A549 (cell line): ENCODE measurements around the gene KLF3. TPM values are rescaled to one million over a fixed set of nuclear protein-coding genes. Genes with fewer than 3 reads are reported as not detected.
A peak's percentile ranks its signal among the peaks of the same experiment; 100 is the strongest.

Experiments
- ATAC-seq, 2 experiments: fragments of 200-7000 bp in 1 of 2; fragments of >200 bp in 1 of 2; cut with Nextera tagmentation in 1 of 2; cut with Tn5 transposase in 1 of 2; 3 replicates each; pipeline versions ENCODE4 v1.8.0 to v1.9.1; 2018 to 2020; ENCODE audit warnings: mild to moderate bottlenecking in 1 of 2, moderate library complexity in 1 of 2
- CTCF ChIA-PET: fragments of 300-600 bp; sonication (Branson Sonifier 250); formaldehyde crosslinking; extraction: SDS; loops from one replicate; lab custom pipeline; 2021; ENCODE audit warnings: antibody characterized with exemption, inconsistent platforms; lab: Yijun Ruan, JAX
- POLR2A ChIA-PET: fragments of 350-600 bp; formaldehyde crosslinking; extraction: SDS; loops from one replicate; lab custom pipeline; 2021; ENCODE audit warnings: antibody characterized with exemption, inconsistent platforms; lab: Yijun Ruan, JAX
- DNase-seq, 2 experiments: peaks; one replicate each; pipeline versions ENCODE4 v3.0.0 to v3.0.0-alpha.2; 2011 to 2016; ENCODE audit warnings: low read depth in 1 of 2, low spot score in 1 of 2
- FAIRE-seq: peaks from 2 replicates; lab custom pipeline; 2011; peaks lifted over from hg19 to GRCh38; lab: Jason Lieb, UNC
- H3K27ac ChIP-seq, 2 experiments: fragments of >200 bp; sonication (Bioruptor Twin); formaldehyde crosslinking; 3 replicates each; pipeline ENCODE4 v1.5.1; 2016 to 2017
- H3K4me1 ChIP-seq: fragments of >200 bp; sonication (Bioruptor Twin); formaldehyde crosslinking; 3 replicates; pipeline ENCODE4 v1.6.1; 2016
- H3K4me2 ChIP-seq: fragments of >200 bp; sonication (Bioruptor Twin); formaldehyde crosslinking; 3 replicates; pipeline ENCODE4 v1.6.1; 2016
- H3K4me3 ChIP-seq: fragments of >200 bp; sonication (Bioruptor Twin); formaldehyde crosslinking; 3 replicates; pipeline ENCODE4 v1.5.1; 2016
- H3K9me3 ChIP-seq: fragments of >200 bp; sonication (Bioruptor Twin); formaldehyde crosslinking; 3 replicates; pipeline ENCODE4 v1.6.1; 2016
- CBX2 ChIP-seq: fragments of 200-600 bp; sonication (generic); IDR thresholded peaks from 2 replicates; pipeline ENCODE4 v1.6.1; 2016; ENCODE audit warnings: low read depth, mild to moderate bottlenecking, borderline replicate concordance
- CBX8 ChIP-seq: fragments of 200-600 bp; sonication (generic); IDR thresholded peaks from 2 replicates; pipeline ENCODE4 v1.6.1; 2016
- CEBPB ChIP-seq, 2 experiments: fragments of >200 bp in 1 of 2; sonication (Bioruptor Twin) in 1 of 2; formaldehyde crosslinking in 1 of 2; IDR thresholded peaks; 2 replicates each; pipeline ENCODE4 v1.6.1; 2012 to 2016
- CHD2 ChIP-seq: fragments of 150-350 bp; IDR thresholded peaks from 2 replicates; pipeline ENCODE4 v1.6.1; 2014; ENCODE audit warnings: low read length; ENCODE audit not compliant: partially characterized antibody
- EHF ChIP-seq: fragments of 250-450 bp; sonication (Bioruptor Pico); IDR thresholded peaks from 2 replicates; pipeline ENCODE4 v1.5.0; 2020; ENCODE audit warnings: mild to moderate bottlenecking
- EP300 ChIP-seq, 2 experiments: fragments of >200 bp; sonication (Bioruptor Twin); formaldehyde crosslinking; IDR thresholded peaks; 2 replicates in 1 of 2; 3 replicates in 1 of 2; pipeline ENCODE4 v1.6.1; 2016 to 2017
- FOSL2 ChIP-seq, 2 experiments: fragments of 450-650 bp in 1 of 2; fragments of >200 bp in 1 of 2; sonication (Bioruptor Twin) in 1 of 2; formaldehyde crosslinking; IDR thresholded peaks; 2 replicates each; pipeline versions ENCODE4 v1.5.0 to v1.6.1; 2016 to 2020; ENCODE audit warnings: mild to moderate bottlenecking in 1 of 2, moderate library complexity in 1 of 2
- FOXS1 ChIP-seq: fragments of 250-450 bp; sonication (Bioruptor Pico); IDR thresholded peaks from 2 replicates; pipeline ENCODE4 v1.5.0; 2020; ENCODE audit warnings: mild to moderate bottlenecking, moderate library complexity
- GATA3 ChIP-seq: IDR thresholded peaks from 2 replicates; pipeline ENCODE4 v1.6.1; 2012; ENCODE audit warnings: borderline replicate concordance
- HOXA7 ChIP-seq: fragments of 250-450 bp; sonication (Bioruptor Pico); IDR thresholded peaks from 2 replicates; pipeline ENCODE4 v1.5.0; 2020; ENCODE audit warnings: mild to moderate bottlenecking, moderate library complexity
- JUN ChIP-seq, 2 experiments: fragments of >200 bp; sonication (Bioruptor Twin); formaldehyde crosslinking; IDR thresholded peaks; 2 replicates in 1 of 2; 3 replicates in 1 of 2; pipeline ENCODE4 v1.6.1; 2016 to 2017
- JUNB ChIP-seq: fragments of >200 bp; sonication (Bioruptor Twin); formaldehyde crosslinking; IDR thresholded peaks from 2 replicates; pipeline ENCODE4 v1.6.1; 2016
- MAFK ChIP-seq: fragments of 450-650 bp; IDR thresholded peaks from 2 replicates; pipeline ENCODE4 v1.6.1; 2014; ENCODE audit not compliant: partially characterized antibody
- MYC ChIP-seq: IDR thresholded peaks from 2 replicates; pipeline ENCODE4 v1.6.1; 2012; ENCODE audit warnings: mild to moderate bottlenecking, inconsistent platforms, low read length, improper control_type of control experiment, borderline replicate concordance
- NFE2L2 ChIP-seq: fragments of 150-350 bp; conservative IDR thresholded peaks from 2 replicates; pipeline ENCODE4 v1.6.1; 2014; ENCODE audit warnings: low read length
- PHF8 ChIP-seq: fragments of 200-600 bp; sonication (generic); IDR thresholded peaks from 2 replicates; pipeline ENCODE4 v1.6.1; 2016; ENCODE audit warnings: low read depth, mild to moderate bottlenecking, antibody characterized with exemption, moderate library complexity, borderline replicate concordance
- POLR2A ChIP-seq: IDR thresholded peaks from 2 replicates; pipeline ENCODE4 v1.6.1; 2012; ENCODE audit warnings: mild to moderate bottlenecking, low read length
- POLR2AphosphoS2 ChIP-seq: conservative IDR thresholded peaks from 2 replicates; pipeline ENCODE4 v1.6.1; 2012; ENCODE audit warnings: low read length, improper control_type of control experiment, inconsistent platforms
- RARB ChIP-seq: fragments of 250-450 bp; sonication (Bioruptor Pico); IDR thresholded peaks from 2 replicates; pipeline ENCODE4 v1.8.0; 2021; ENCODE audit warnings: mild to moderate bottlenecking, moderate library complexity
- RCOR1 ChIP-seq: fragments of 150-350 bp; IDR thresholded peaks from 2 replicates; pipeline ENCODE4 v1.6.1; 2014; ENCODE audit warnings: antibody characterized with exemption, low read length, low read depth
- SMC3 ChIP-seq: fragments of >200 bp; sonication (Bioruptor Twin); formaldehyde crosslinking; IDR thresholded peaks from 3 replicates; pipeline ENCODE4 v1.6.1; 2018; ENCODE audit warnings: inconsistent platforms
- TFCP2L1 ChIP-seq: fragments of 250-450 bp; sonication (Bioruptor Pico); IDR thresholded peaks from 2 replicates; pipeline ENCODE4 v1.5.0; 2021; ENCODE audit warnings: mild to moderate bottlenecking
- ZC3H11A ChIP-seq: fragments of 450-650 bp; IDR thresholded peaks from 2 replicates; pipeline ENCODE4 v1.6.1; 2014; ENCODE audit warnings: antibody characterized with exemption, mild to moderate bottlenecking
- ZSCAN20 ChIP-seq: fragments of 250-450 bp; sonication (Bioruptor Pico); IDR thresholded peaks from 2 replicates; pipeline ENCODE4 v1.8.0; 2022; ENCODE audit warnings: mild to moderate bottlenecking, moderate library complexity
- WGBS: methylation state at CpG from one replicate; pipeline ENCODE4 v1.1.6; 2017; ENCODE audit errors: missing lambda C conversion rate; 5-methylcytosine and 5-hydroxymethylcytosine counted together
- polyA plus RNA-seq, 4 experiments: library from polyadenylated mRNA; depleted of rRNA in 3 of 4; stranded (reverse); fragments of >200 nt; fragmentation: RNase III in 1 of 4; extraction: RNeasy Plus Mini Kit Qiagen cat#74134 plus additional on column Dnase treatment in 1 of 4; gene quantifications; 2 replicates in 3 of 4; 3 replicates in 1 of 4; pipeline ENCODE4 v1.2.3, GENCODE V29; 2011 to 2017
- TF ChIP-seq, protein P1 (sequence below): IDR thresholded peaks from 2 replicates; pipeline ENCODE4 v1.6.1; 2012
- TF ChIP-seq, protein P2 (sequence below): IDR thresholded peaks from 2 replicates; pipeline ENCODE4 v1.6.1; 2012
- TF ChIP-seq, protein P3 (sequence below): IDR thresholded peaks from 2 replicates; pipeline ENCODE4 v1.6.1; 2012; ENCODE audit warnings: low read depth, borderline replicate concordance
- TF ChIP-seq, protein P4 (sequence below): fragments of >200 bp; sonication (Bioruptor Twin); formaldehyde crosslinking; IDR thresholded peaks from 2 replicates; pipeline ENCODE4 v1.6.1; 2016
- TF ChIP-seq, protein P5 (sequence below): fragments of >200 bp; sonication (Bioruptor Twin); formaldehyde crosslinking; IDR thresholded peaks from 3 replicates; pipeline ENCODE4 v1.6.1; 2016

The KLF3 gene
- polyA plus RNA-seq, 2 of the 4 experiments (the other 2 are of a cell fraction), result 11.2 to 29.6 TPM

DNA sequence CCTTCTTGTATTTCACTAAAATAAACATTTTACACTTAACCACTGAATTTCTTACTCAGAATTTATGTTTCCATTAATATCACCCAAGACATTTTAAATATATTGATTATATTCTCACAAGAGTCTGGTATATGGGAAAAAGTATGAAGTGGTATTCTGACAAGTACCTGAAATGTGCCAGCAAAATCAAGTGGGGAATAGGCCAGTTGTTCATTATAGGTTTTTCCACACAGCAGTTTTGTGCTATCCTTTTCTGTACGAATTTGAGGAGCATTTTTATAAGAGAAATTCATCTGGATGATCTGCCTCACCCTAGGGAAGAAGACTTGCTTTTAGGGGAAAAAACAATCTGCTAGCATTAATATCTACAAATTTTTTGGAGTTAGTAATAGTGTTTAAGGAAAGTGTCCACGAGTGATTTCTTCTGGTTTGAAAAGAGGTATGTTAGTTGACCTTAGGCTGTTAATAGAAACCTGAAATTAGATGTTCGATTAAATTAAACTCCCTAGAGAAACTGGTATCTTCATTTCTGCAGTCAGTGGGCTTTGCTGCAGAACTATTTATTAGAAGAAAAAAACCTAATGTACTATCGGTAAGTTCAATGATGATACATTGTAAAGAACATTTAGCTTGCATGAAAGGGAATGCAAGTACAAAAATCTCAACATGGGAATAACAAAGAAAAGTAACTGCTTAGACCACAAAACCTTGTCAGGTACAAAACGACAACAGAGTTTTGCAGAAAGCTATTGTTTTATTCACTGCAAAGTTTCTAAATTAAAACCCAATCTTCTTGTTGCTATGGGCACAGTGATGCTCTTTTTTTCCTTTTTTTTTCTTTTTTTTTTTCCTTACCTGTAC, 1.8 kb downstream of the KLF3 start:
- FAIRE-seq (no peak), DNase-seq (no peak), ATAC-seq (no peak)
- no peak for TF ChIP-seq SMC3
- no peak for TF ChIP-seq TFCP2L1 (CRISPR knock-in tag)
- no peak for TF ChIP-seq ZC3H11A
- no peak for TF ChIP-seq JUNB
- TF ChIP-seq MYC, result no peak
- no peak for TF ChIP-seq RARB (CRISPR knock-in tag)
- TF ChIP-seq, protein P1, sequence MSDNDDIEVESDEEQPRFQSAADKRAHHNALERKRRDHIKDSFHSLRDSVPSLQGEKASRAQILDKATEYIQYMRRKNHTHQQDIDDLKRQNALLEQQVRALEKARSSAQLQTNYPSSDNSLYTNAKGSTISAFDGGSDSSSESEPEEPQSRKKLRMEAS, result no peak
- peak overlapping the region; percentile 98 for H3K4me3 ChIP-seq
- ChIA-PET POLR2A (interaction anchor here (0.6 to 1.8 kb wide), 3 partner anchors 10 to 347 kb away, joined by 3 to 21 read pairs (median 6); no protein-coding TSS in a partner anchor), CTCF (interaction anchor here (0.9 to 4.1 kb wide), 3 partner anchors 10 to 487 kb away, joined by 3 to 17 read pairs (median 5); no protein-coding TSS in a partner anchor)
- 4% methylated on average over 5 of the region's 5 CpGs for WGBS
- H3K27ac ChIP-seq, result peak overlapping the region; percentile 99
- H3K4me1 ChIP-seq, result peaks cover 40% of the 10 kb centered on the region
- H3K9me3 ChIP-seq, result no peaks in the 10 kb centered on the region
- peak overlapping the region; percentile 99 for H3K4me2 ChIP-seq

DNA sequence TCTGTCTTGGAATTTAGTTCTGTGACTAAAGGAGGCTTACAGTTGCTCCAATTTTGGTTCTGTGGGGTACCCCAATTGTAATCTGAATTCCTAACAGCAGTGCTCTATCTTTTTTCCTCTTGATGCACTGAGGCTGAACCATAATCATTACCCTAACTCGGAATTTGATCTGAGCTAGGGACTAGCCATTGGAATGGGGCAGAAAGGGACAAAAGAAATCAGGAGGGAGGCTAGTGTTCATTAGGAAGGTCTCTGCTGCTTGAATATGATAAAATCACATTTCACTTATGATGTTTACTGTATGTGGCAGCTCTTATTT, 2.7 kb downstream of the KLF3 start:
- CTCF ChIA-PET, result interaction anchor here (0.9 to 4.1 kb wide), 4 partner anchors 8 to 487 kb away, joined by 3 to 17 read pairs (median 4); no protein-coding TSS in a partner anchor
- peak overlapping the region; percentile 99 for H3K4me2 ChIP-seq
- H3K27ac ChIP-seq, result peak overlapping the region; percentile 99
- POLR2A ChIA-PET, result interaction anchor here (1.5 to 1.8 kb wide), 2 partner anchors 9 to 348 kb away, joined by 6 to 21 read pairs; no protein-coding TSS in a partner anchor
- H3K4me3 ChIP-seq, result peak overlapping the region; percentile 98
- 0% methylated on average over 1 of the region's 1 CpG for WGBS
- DNase-seq, result no peak
- H3K4me1 ChIP-seq, result peaks cover 49% of the 10 kb centered on the region
- ATAC-seq, result no peak; a peak in 1 of 6 replicates
- FAIRE-seq, result no peak
- TF ChIP-seq POLR2AphosphoS2 (0 out of 2 replicates have a peak, but pooled peaks have one; percentile 48), PHF8 (no peak)
- no peaks in the 10 kb centered on the region for H3K9me3 ChIP-seq

DNA sequence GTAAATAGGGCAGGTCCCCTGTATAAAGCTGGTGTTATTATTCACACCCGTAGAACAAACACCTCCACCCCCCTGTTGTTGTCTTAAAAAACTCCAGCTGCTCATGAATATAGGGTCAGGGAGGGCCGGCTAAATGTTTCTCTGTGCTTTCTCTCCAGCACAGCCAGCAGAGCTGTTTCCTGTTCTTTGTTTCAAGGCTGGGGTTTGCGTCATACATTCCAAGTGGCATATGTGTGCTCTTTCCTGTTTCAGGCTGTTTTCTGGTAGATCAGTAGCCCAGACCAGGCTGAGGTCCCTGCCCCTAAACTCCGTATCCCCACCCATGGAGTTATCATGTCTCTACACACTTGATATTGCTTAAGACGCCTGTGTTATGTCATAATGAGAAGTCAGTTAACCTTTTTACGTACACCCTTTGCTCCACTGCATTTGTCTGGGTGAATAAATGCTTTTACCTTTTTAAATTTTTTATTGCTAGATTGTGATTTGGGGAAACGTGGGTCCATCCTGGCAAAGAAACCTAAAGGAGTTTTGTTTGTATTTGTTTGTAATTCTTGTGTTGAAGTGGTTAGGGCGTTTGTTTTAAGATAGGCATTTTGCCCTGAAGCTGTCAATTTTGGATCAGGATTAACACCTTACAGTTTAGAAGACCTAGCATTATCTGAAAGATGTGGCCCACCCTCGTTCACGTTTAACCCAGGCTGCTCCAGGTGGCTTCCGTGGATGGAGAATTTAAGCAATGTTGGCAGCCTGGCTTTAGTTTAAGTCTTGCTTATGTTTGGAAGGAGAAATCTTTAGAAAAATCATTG, 3.3 kb downstream of the KLF3 start:
- peaks cover 53% of the 10 kb centered on the region for H3K4me1 ChIP-seq
- CTCF ChIA-PET, result interaction anchor here (0.9 to 4.1 kb wide), 3 partner anchors 8 to 488 kb away, joined by 3 to 17 read pairs (median 5); no protein-coding TSS in a partner anchor
- TF ChIP-seq RCOR1 (no peak), EHF (no peak), FOSL2 (IDR thresholded peaks at IDR 0.05) (no peak), FOSL2 (CRISPR knock-in tag; IDR thresholded peaks at IDR 0.05) (peak; percentile 72), CHD2 (no peak), POLR2A (no peak), JUN (IDR thresholded peaks at IDR 0.05) (peak; percentile 73 to 82; a peak in 4 of 5 replicates), ZSCAN20 (no peak), MAFK (no peak), CBX2 (no peak), NFE2L2 (no peak), EP300 (IDR thresholded peaks at IDR 0.05) (peak; percentile 68 to 73; a peak in 3 of 5 replicates), SMC3 (peak; percentile 31; the same call in 1 of the 3 replicates), HOXA7 (CRISPR knock-in tag) (no peak), CEBPB (IDR thresholded peaks at IDR 0.05) (peak; percentile 96 to 97), CBX8 (no peak), FOXS1 (no peak), GATA3 (peak; percentile 68; the same call in 1 of the 2 replicates), RARB (CRISPR knock-in tag) (no peak)
- TF ChIP-seq, protein P2, sequence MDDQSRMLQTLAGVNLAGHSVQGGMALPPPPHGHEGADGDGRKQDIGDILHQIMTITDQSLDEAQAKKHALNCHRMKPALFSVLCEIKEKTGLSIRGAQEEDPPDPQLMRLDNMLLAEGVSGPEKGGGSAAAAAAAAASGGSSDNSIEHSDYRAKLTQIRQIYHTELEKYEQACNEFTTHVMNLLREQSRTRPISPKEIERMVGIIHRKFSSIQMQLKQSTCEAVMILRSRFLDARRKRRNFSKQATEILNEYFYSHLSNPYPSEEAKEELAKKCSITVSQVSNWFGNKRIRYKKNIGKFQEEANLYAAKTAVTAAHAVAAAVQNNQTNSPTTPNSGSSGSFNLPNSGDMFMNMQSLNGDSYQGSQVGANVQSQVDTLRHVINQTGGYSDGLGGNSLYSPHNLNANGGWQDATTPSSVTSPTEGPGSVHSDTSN, result no peak
- TF ChIP-seq, protein P3, sequence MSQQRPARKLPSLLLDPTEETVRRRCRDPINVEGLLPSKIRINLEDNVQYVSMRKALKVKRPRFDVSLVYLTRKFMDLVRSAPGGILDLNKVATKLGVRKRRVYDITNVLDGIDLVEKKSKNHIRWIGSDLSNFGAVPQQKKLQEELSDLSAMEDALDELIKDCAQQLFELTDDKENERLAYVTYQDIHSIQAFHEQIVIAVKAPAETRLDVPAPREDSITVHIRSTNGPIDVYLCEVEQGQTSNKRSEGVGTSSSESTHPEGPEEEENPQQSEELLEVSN, result no peak
- TF ChIP-seq, protein P4, sequence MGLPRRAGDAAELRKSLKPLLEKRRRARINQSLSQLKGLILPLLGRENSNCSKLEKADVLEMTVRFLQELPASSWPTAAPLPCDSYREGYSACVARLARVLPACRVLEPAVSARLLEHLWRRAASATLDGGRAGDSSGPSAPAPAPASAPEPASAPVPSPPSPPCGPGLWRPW, result no peak
- TF ChIP-seq, protein P5, sequence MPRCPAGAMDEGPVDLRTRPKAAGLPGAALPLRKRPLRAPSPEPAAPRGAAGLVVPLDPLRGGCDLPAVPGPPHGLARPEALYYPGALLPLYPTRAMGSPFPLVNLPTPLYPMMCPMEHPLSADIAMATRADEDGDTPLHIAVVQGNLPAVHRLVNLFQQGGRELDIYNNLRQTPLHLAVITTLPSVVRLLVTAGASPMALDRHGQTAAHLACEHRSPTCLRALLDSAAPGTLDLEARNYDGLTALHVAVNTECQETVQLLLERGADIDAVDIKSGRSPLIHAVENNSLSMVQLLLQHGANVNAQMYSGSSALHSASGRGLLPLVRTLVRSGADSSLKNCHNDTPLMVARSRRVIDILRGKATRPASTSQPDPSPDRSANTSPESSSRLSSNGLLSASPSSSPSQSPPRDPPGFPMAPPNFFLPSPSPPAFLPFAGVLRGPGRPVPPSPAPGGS, result peak; percentile 58; the same call in 1 of the 3 replicates

More for the DNA sequence above, 3.3 kb downstream of the KLF3 start:
- H3K4me3 ChIP-seq, result peak overlapping the region; percentile 98
- peak overlapping the region; percentile 99 for H3K27ac ChIP-seq
- H3K4me2 ChIP-seq, result peak overlapping the region; percentile 99
- peak; percentile 65 to 86 for ATAC-seq
- 3% methylated on average over 11 of the region's 11 CpGs for WGBS
- peak; percentile 89 to 97 for DNase-seq
- POLR2A ChIA-PET, result interaction anchor here (1.5 to 1.8 kb wide), 2 partner anchors 9 to 348 kb away, joined by 6 to 21 read pairs; no protein-coding TSS in a partner anchor
- FAIRE-seq, result no peak
- no peaks in the 10 kb centered on the region for H3K9me3 ChIP-seq
